Muscle layer of duodenum (tissue), 2 donors: ENCODE measurements around the gene RDH5.

Experiments used
- H3K27ac ChIP-seq: one replicate; pipeline ENCODE4 v1.7.0; 2013; ENCODE audit warnings: mild to moderate bottlenecking, low read length
- H3K27me3 ChIP-seq: one replicate; pipeline ENCODE4 v1.7.0; 2013; ENCODE audit warnings: low read depth, mild to moderate bottlenecking, control low read depth, low read length
- H3K36me3 ChIP-seq, 2 donors: one replicate each; pipeline ENCODE4 v1.7.0; 2013; ENCODE audit warnings: low read length in 2 of 2, control low read depth in 1 of 2, mild to moderate bottlenecking in 1 of 2; ENCODE audit not compliant: insufficient read depth in 2 of 2, control insufficient read depth in 1 of 2
- H3K4me1 ChIP-seq, 2 donors: one replicate each; pipeline ENCODE4 v1.7.0; 2013; ENCODE audit warnings: low read length in 2 of 2, mild to moderate bottlenecking in 2 of 2, control low read depth in 1 of 2, moderate library complexity in 1 of 2; ENCODE audit not compliant: insufficient read depth in 2 of 2, control insufficient read depth in 1 of 2
- H3K4me3 ChIP-seq, 2 donors: one replicate each; pipeline ENCODE4 v1.7.0; 2013; ENCODE audit warnings: low read length in 2 of 2, low read depth in 1 of 2, mild to moderate bottlenecking in 1 of 2
- H3K9me3 ChIP-seq, 2 donors: one replicate each; pipeline ENCODE4 v1.7.0; 2013; ENCODE audit warnings: low read length in 2 of 2, control low read depth in 1 of 2, mild to moderate bottlenecking in 1 of 2; ENCODE audit not compliant: control insufficient read depth in 1 of 2
- donor health status: healthy.

RDH5 gene

DNA sequence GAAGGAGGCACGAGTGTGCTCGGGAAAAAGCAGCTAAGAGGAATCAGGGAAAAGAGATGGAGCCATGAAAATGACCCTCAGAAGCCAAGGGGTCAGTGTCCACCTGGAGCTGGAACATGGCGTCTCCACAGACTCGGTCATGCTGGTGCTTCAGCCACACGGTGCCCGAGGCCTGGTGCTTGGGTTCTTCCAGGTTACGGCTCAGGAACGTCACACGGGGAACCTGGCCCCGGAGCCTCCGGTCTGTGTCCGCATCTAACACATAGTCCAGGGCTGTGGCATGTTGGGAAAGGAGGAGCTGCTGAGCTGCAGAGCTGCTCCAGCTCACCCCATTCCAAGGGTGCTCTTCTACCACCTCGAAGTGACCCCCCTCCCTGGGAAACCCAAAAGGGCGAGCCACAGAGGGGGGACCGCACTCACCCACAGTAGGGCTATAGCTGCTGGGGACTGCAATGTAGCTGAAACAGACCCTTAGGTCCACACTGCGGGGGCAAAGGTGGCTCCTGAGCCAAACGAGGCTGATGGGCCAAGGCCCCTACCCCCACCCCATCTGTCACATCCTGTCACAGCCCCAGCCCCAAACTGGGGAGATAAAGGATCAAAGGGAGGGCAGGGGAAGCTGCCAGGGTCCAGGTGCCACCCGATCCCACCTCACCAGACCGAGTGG is 23.3 kb upstream of the RDH5 start:
- Histone ChIP-seq H3K4me3 (no peak overlapping the region), H3K27ac (no peak overlapping the region), H3K36me3 (peaks cover 8 to 69% of the 10 kb centered on the region in 2 donors), H3K9me3 (no peaks in the 10 kb centered on the region), H3K4me1 (no peaks in the 10 kb centered on the region), H3K27me3 (no peaks in the 10 kb centered on the region)

DNA sequence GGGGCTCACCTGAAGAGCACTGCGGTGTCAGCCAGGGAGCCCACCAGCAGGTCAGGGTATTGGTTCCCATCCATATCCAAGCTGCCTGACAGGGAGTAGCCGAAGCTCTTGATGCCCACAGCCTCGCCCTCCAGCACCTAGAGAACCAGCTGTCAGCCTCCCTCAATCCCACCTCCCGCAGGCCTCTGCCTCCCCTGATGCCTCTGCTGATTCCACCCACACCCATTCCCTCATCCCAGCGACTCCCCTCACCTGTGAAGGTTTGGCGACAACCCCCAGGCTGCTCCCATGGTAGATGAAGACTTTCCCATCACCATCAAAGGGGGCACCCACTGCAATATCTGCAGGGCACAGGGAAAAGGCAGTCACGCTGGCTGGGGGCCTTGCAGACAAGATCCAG is 22.5 kb upstream of the RDH5 start:
- Histone ChIP-seq H3K27me3 (no peaks in the 10 kb centered on the region), H3K36me3 (peaks cover 8 to 62% of the 10 kb centered on the region in 2 donors), H3K27ac (no peak overlapping the region), H3K4me3 (no peak overlapping the region), H3K9me3 (no peaks in the 10 kb centered on the region), H3K4me1 (no peaks in the 10 kb centered on the region)

GRCh38 chr12:55698241-55698955 is 21.8 kb upstream of the RDH5 start:
- Histone ChIP-seq H3K36me3 (peaks cover 8 to 55% of the 10 kb centered on the region in 2 donors), H3K27ac (no peak overlapping the region), H3K4me3 (no peak overlapping the region), H3K9me3 (no peaks in the 10 kb centered on the region), H3K4me1 (no peaks in the 10 kb centered on the region), H3K27me3 (no peaks in the 10 kb centered on the region)

DNA sequence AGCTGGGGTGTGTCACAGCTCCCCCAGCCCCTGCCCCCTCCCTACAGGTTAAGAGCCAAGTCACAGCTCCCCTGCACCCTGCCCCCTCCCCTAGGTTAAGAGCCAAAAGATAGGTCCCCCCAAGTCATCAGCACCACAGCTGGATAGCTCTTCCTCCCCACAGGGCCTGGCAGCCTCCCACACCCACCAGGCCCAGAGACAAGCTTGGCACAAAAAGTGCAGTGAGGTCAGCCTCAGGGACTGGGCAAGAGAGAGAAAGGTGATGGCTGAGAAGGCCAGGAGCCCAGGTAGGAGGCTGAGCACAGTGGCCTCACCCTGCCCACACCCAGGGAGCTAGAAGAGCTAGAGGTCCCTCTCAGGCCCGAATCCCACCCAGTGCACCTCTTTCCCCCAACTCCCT is 21.2 kb upstream of the RDH5 start:
- Histone ChIP-seq H3K27ac (no peak overlapping the region), H3K4me1 (no peaks in the 10 kb centered on the region), H3K9me3 (no peaks in the 10 kb centered on the region), H3K27me3 (no peaks in the 10 kb centered on the region), H3K4me3 (no peak overlapping the region), H3K36me3 (peaks cover 5 to 50% of the 10 kb centered on the region in 2 donors)

GRCh38 chr12:55699471-55700055 is 20.6 kb upstream of the RDH5 start:
- Histone ChIP-seq H3K27me3 (no peaks in the 10 kb centered on the region), H3K9me3 (no peaks in the 10 kb centered on the region), H3K4me1 (no peaks in the 10 kb centered on the region), H3K4me3 (no peak overlapping the region), H3K27ac (no peak overlapping the region), H3K36me3 (peaks cover 4 to 44% of the 10 kb centered on the region in 2 donors)

DNA sequence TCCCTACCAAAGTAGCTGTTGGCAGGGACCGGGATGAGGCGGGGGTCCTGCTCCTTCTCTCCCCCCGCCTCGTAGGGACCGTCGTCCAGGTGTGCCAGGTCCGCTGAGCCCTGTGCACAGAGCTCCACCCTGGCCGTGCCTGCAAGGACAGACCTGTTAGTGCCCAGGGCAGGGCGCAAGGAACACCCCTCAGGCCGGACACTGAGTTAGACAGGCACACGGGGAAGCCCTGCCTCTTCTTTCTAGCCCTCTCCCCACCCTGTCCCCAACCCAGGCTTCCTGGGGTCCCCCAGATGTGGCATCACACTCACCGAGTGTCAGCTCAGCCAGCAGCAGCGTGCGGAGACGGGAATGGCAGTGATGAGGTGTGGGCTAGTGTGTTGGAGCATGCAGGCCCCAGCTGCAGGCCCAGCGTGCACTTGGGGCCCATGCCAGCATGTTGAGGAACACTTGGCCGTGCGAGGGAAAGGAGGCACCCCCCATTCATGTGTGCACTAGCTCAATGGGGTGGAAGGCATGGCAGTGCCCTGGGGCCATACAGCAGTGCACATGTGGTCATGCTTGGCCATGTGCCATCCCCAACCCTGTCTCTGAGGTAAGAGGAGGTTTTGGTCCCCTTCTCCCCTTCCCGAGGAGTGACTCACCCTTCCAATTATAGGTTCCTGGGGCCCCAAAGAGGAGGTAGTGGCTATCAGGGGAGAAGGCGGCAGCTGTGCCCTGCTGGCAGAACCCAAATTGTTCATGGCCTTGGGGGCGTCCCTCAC is 19.8 kb upstream of the RDH5 start:
- no peaks in the 10 kb centered on the region for H3K27me3 ChIP-seq
- peaks cover 4 to 36% of the 10 kb centered on the region in 2 donors for H3K36me3 ChIP-seq
- H3K4me1 ChIP-seq, result no peaks in the 10 kb centered on the region
- H3K9me3 ChIP-seq, result no peaks in the 10 kb centered on the region
- no peak overlapping the region for H3K27ac ChIP-seq
- H3K4me3 ChIP-seq, result no peak overlapping the region

GRCh38 chr12:55702861-55703260 is 17.3 kb upstream of the RDH5 start:
- Histone ChIP-seq H3K4me3 (no peak overlapping the region), H3K27ac (no peak overlapping the region), H3K9me3 (no peaks in the 10 kb centered on the region), H3K36me3 (peaks cover 0 to 18% of the 10 kb centered on the region in 2 donors), H3K27me3 (no peaks in the 10 kb centered on the region), H3K4me1 (peaks cover 0 to 7% of the 10 kb centered on the region in 2 donors)

GRCh38 chr12:55703288-55703687 is 16.9 kb upstream of the RDH5 start:
- Histone ChIP-seq H3K9me3 (no peaks in the 10 kb centered on the region), H3K27ac (peak overlapping the region; percentile 91), H3K4me1 (peaks cover 0 to 8% of the 10 kb centered on the region in 2 donors), H3K36me3 (peaks cover 0 to 16% of the 10 kb centered on the region in 2 donors), H3K4me3 (no peak overlapping the region), H3K27me3 (no peaks in the 10 kb centered on the region)

- peaks cover 4 to 13% of the 10 kb centered on the region in 2 donors for H3K4me1 ChIP-seq
Measured at GRCh38 chr12:55703901-55704761, 16.1 kb upstream of the RDH5 start.

DNA sequence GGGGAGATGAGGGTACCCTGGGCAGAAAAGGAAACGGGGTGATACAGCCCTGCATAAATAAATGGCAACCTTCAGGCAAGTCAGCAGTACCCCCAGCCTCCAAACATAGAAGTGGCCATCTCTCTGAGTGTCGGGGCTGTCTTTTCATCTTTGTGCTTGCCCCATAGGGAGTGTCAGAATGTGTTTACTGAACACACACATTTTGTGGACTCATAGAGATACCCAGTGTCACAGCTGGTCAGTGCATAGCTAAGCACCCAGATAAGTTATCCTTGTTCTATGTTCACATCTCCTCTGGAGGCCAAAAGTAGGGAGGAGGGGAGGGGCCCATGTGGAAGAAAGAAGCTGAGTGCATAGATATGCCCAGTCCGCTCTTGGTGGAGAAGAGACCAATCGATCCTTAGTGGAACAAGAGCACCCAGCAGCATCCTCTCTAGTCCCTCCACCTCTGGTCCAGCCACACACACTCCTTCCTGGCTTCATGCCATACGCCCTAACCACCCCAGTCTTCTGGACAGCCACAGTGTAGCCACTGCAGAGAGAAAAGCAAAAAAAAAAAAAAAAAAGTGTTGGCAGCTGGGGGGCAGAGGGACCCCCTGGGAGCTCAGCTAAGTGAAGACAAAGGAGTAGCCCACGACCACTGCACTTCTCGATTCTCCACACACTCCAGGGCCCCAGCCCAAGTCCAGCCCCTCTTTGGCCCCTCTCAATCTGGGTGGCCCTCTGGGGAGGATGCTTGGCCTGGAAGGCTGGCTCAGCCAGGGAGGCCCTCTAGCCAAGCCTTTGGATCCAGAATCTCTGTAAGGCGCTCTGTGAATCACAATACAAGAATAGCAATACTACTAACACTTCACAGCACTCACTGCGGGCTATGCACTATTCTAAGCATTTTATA is 15.1 kb upstream of the RDH5 start:
- H3K4me1 ChIP-seq, result peaks cover 4 to 17% of the 10 kb centered on the region in 2 donors
- no peaks in the 10 kb centered on the region for H3K27me3 ChIP-seq
- peak overlapping the region; percentile 59 to 80 for H3K4me3 ChIP-seq
- H3K9me3 ChIP-seq, result no peaks in the 10 kb centered on the region
- H3K27ac ChIP-seq, result peak overlapping the region; percentile 91
- peaks cover 0 to 11% of the 10 kb centered on the region in 2 donors for H3K36me3 ChIP-seq

More at GRCh38 chr12:55703901-55704761, 16.1 kb upstream of the RDH5 start:
- Histone ChIP-seq H3K9me3 (no peaks in the 10 kb centered on the region), H3K4me3 (peak overlapping the region; percentile 59 to 80), H3K27ac (peak overlapping the region; percentile 91), H3K27me3 (no peaks in the 10 kb centered on the region), H3K36me3 (peaks cover 0 to 11% of the 10 kb centered on the region in 2 donors)
